ENCODE data around the gene NEURL4. TPM values are rescaled to one million over a fixed set of nuclear protein-coding genes. Genes with fewer than 3 reads are reported as not detected.

NEURL4 gene
- total RNA-seq, 1 donor from 2014 or later = 19.3 TPM

DNA sequence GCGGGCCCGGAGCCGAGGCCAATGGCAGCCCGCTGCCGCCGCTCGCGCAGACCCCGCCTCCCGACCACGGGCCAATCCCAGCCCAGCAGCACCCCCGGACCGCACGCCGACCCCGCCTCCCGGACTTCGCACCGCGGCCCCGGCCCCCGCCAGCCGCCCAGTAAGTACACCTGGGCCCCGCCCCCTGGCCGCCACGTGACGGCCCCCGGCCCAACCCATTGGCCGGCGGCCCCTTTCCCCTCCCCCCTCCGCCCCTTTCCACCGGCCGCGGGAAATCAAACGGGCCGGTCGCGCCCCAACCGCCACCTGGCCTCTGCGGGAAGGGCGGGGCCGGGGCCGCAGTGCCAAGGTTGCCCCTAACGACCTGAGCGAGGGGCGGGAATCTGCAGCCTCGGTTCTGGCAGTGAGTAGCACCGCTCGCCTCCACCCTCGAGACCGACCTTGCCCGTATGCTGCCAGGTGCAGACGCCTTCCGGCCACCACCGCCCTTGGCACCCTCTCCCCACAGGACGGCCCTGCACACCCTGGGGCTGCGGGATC is 34.5 kb downstream of the NEURL4 start, which contains the start of gene YBX2:
Gene YBX2, minus strand, starts transcription at position 26 of the 540 bp plus-strand sequence. CDS start 139 bp downstream, outside the sequence.
- peak within 1 kb of the TSS; percentile 40 for H3K4me3 ChIP-seq (ENCODE audit: low read depth, low read length)
- TF ChIP-seq, protein P1, sequence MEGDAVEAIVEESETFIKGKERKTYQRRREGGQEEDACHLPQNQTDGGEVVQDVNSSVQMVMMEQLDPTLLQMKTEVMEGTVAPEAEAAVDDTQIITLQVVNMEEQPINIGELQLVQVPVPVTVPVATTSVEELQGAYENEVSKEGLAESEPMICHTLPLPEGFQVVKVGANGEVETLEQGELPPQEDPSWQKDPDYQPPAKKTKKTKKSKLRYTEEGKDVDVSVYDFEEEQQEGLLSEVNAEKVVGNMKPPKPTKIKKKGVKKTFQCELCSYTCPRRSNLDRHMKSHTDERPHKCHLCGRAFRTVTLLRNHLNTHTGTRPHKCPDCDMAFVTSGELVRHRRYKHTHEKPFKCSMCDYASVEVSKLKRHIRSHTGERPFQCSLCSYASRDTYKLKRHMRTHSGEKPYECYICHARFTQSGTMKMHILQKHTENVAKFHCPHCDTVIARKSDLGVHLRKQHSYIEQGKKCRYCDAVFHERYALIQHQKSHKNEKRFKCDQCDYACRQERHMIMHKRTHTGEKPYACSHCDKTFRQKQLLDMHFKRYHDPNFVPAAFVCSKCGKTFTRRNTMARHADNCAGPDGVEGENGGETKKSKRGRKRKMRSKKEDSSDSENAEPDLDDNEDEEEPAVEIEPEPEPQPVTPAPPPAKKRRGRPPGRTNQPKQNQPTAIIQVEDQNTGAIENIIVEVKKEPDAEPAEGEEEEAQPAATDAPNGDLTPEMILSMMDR (conservative IDR thresholded peaks at IDR 0.05; ENCODE audit: low read depth, low read length) = no peak
- no peak for DNase-seq (ENCODE audit: low read depth)

DNA sequence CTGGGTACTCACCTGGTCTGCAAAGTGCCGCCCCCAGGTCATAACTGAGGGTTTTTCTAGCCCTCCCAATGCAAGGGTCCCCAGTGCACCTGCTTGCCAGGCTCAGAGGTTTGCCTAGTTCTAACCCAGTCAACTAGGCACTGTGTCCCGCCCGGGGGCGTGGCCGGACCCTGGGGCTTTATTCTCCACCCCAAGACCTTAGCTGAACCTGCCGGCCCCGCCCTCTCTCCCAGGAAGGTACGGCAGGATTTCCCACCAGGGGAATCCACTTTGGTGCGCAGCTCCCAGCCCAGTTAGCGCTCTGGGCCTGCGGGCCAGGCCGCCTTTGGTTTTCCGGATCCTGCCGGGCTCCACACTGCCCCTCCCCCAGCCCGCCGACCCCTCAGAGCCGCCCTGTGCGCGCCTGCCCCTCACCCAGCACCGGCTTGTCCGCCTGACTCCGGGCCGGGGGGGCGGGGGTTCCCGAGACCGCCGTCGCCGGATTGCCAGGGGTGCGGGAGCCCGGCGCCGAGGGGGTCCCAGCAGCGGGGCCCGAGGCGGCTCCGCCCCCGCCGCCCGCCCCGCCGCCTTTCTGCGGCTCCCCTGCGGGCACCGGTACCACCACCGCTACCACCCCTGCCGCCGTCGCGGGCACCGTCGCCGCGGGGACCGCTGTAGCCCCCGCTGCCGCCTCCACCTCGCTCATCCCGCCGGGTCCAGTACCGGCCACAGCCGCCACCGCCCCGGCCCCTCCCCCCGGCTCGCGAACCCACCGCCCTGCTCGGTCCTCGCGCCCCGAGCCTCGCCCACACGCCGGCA is 35.1 kb downstream of the NEURL4 start:
- TF ChIP-seq, protein P1 (conservative IDR thresholded peaks at IDR 0.05; ENCODE audit: low read depth, low read length) = no peak
- no peak for DNase-seq (ENCODE audit: low read depth)
- no peak overlapping the region for H3K4me3 ChIP-seq (ENCODE audit: low read depth, low read length)

DNA sequence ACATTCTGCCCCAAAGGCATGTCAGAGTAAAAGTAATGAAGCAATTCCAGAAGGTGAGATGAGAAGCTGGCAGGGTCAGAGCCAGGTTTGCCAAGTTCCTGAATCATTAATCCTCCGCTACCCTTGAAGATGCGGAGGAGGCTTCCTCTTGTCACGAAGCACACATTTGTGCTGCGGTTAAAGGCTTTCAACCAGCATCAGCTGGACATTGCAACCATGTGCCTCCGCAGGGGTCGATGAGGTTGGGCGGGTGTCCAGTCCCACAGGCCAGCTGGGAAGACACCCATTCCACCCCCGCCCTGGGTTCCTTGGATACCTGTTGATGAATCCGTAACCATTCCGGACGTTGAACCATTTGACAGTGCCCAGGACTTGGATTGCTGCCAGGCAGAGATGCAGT is 36.0 kb downstream of the NEURL4 start:
- TF ChIP-seq, protein P1 (conservative IDR thresholded peaks at IDR 0.05; ENCODE audit: low read depth, low read length) = no peak
- no peak for DNase-seq (ENCODE audit: low read depth)
- no peak overlapping the region for H3K4me3 ChIP-seq (ENCODE audit: low read depth, low read length)

DNA sequence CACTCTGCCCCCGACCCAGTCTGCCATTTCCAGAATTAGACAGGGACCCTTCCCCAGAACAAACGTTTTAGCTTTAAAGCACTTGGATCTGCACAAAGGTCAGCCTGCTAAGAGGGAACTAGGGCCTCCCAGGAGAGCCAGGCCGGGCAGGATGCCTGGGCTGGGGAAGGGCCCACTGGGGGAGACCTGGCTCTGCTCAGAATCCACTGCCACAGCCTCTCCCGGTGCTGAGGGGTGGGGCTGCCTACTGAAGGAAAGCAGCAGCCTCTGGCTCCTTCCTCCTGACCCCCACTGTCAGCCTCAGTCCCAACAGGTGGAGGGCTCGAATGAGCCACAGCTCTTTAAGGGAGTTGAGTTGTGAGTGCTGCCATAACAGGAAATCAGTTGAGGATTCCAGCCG is 36.4 kb downstream of the NEURL4 start:
- DNase-seq (ENCODE audit: low read depth) = no peak
- no peak overlapping the region for H3K4me3 ChIP-seq (ENCODE audit: low read depth, low read length)
- TF ChIP-seq, protein P1 (conservative IDR thresholded peaks at IDR 0.05; ENCODE audit: low read depth, low read length) = no peak

- TF ChIP-seq, protein P1 (conservative IDR thresholded peaks at IDR 0.05; ENCODE audit: low read depth, low read length) = no peak
- no peak for DNase-seq (ENCODE audit: low read depth)
- H3K4me3 ChIP-seq (ENCODE audit: low read depth, low read length) = no peak overlapping the region
Observed at GRCh38 chr17:7292194-7292593, 36.9 kb downstream of the NEURL4 start.

DNA sequence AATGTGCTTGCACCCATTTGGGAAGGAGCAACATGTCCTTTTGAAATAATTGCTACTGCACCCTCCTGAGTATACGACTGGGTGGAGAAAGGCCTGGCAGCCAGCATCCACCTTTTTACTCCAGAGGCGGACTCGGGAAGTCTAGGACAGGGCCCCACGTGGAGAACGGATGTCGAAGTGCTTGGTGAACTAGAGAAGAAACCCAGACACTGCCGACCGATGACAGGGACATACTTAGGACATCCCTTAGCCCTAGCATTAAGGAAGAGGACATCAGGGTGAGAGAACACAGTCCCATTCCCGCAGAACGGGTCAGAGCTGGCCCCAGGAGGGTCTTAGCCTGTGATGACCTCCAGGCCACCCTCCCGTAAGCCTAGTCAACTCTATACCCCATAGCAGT is 38.5 kb downstream of the NEURL4 start:
- no peak overlapping the region for H3K4me3 ChIP-seq (ENCODE audit: low read depth, low read length)
- TF ChIP-seq, protein P1 (conservative IDR thresholded peaks at IDR 0.05; ENCODE audit: low read depth, low read length) = no peak
- DNase-seq (ENCODE audit: low read depth) = no peak

Measured in epithelial cell of proximal tubule (primary cell).